ENCODE results near the gene TMC5. TPM values are rescaled to one million over a fixed set of nuclear protein-coding genes. Genes with fewer than 3 reads are reported as not detected.
"Not testable (repeated sequence)": the region's sequence is repeated elsewhere in the genome, so short reads cannot be mapped to it uniquely, and the experiment has no call there.

Gene TMC5
- 1.2 and 2.3 TPM in 2 replicates for total RNA-seq (2021)
- long read RNA-seq, partial matches to known transcripts = 2 of 3 reads
- long read RNA-seq, other reads (novel, unspliced or antisense) = 1 of 3 reads

- H3K4me3 Mint-ChIP-seq = no peak within 1 kb of the TSS; a peak in 1 of 5 replicates
- H3K4me2 ChIP-seq (ENCODE audit: insufficient read depth, insufficient read length, low read length) = no peak within 1 kb of the TSS
- H2AFZ ChIP-seq (ENCODE audit: low read length) = no peak within 1 kb of the TSS
Observed at GRCh38 chr16:19417640-19418039, at the start of gene TMC5. Gene TMC5 (plus strand): TSS chr16:19417883. CDS start chr16:19440039, 22,156 bp downstream.

GRCh38 chr16:19372541-19372940 is 45.1 kb upstream of the TMC5 start:
- not testable (repeated sequence) for H3K4me3 Mint-ChIP-seq; H3K9me3 Mint-ChIP-seq; H3T11ph ChIP-seq (ENCODE audit: low read length); H3K18ac ChIP-seq (ENCODE audit: insufficient read length, low read depth, low read length); DNase-seq; H3K56ac ChIP-seq (ENCODE audit: insufficient read length, low read depth, low read length); H3K9me3 ChIP-seq (ENCODE audit: control insufficient read depth, low read depth, low read length); H4K8ac ChIP-seq (replicated peaks; ENCODE audit: insufficient read length, low read depth, low read length); H3K4me1 ChIP-seq (ENCODE audit: insufficient read depth, low read length); H3K36me3 Mint-ChIP-seq (ENCODE audit: insufficient read depth in 1 of 3, low read depth in 3 of 3); H3K4ac ChIP-seq (ENCODE audit: low read depth, low read length); H3K4me1 Mint-ChIP-seq; H3K23ac ChIP-seq (ENCODE audit: insufficient read length, low read depth, low read length); H3K27ac ChIP-seq (ENCODE audit: insufficient read length, low read depth, low read length); H3K23me2 ChIP-seq (ENCODE audit: insufficient read length, low read depth, low read length, poor library complexity, severe bottlenecking); H3K79me2 ChIP-seq (ENCODE audit: insufficient read depth, low read length); H2AFZ ChIP-seq (ENCODE audit: low read length); H2BK20ac ChIP-seq (ENCODE audit: low read depth, low read length, poor library complexity, severe bottlenecking); H4K20me1 ChIP-seq (ENCODE audit: control insufficient read depth, insufficient read depth, insufficient read length); H3K14ac ChIP-seq (ENCODE audit: insufficient read depth, low read length); H2AK5ac ChIP-seq (ENCODE audit: insufficient read length, low read length); H3K9ac ChIP-seq (ENCODE audit: extremely low read depth, insufficient read length, low read length); H3K27me3 Mint-ChIP-seq (ENCODE audit: low read depth); H2BK5ac ChIP-seq (ENCODE audit: insufficient read length, low read length); H3K27me3 ChIP-seq (ENCODE audit: insufficient read depth, low read length); H3K27ac Mint-ChIP-seq; H4K91ac ChIP-seq (ENCODE audit: insufficient read length, low read depth, low read length); H2BK12ac ChIP-seq (ENCODE audit: insufficient read length, low read depth, low read length); H2BK120ac ChIP-seq (ENCODE audit: low read depth, low read length, poor library complexity, severe bottlenecking); H3K4me2 ChIP-seq (ENCODE audit: insufficient read depth, insufficient read length, low read length); H2BK15ac ChIP-seq (ENCODE audit: low read depth, low read length); H3K79me1 ChIP-seq (ENCODE audit: insufficient read depth, low read depth, low read length, poor library complexity, severe bottlenecking); H4K5ac ChIP-seq (ENCODE audit: insufficient read length, low read depth, low read length)
- WGBS (ENCODE audit: extremely low coverage, insufficient read length, low lambda C conversion rate) = no CpG with 5 or more reads among the region's 7 CpGs

More at GRCh38 chr16:19417640-19418039, at the start of gene TMC5:
- Histone ChIP-seq H3K9me3 (ENCODE audit: control insufficient read depth, low read depth, low read length) (no peaks in the 10 kb centered on the region), H3K9ac (ENCODE audit: extremely low read depth, insufficient read length, low read length) (no peak within 1 kb of the TSS), H3K23me2 (ENCODE audit: insufficient read length, low read depth, low read length, poor library complexity, severe bottlenecking) (no peaks in the 10 kb centered on the region), H3K23ac (ENCODE audit: insufficient read length, low read depth, low read length) (no peak within 1 kb of the TSS), H2BK120ac (ENCODE audit: low read depth, low read length, poor library complexity, severe bottlenecking) (no peak within 1 kb of the TSS), H4K20me1 (ENCODE audit: control insufficient read depth, insufficient read depth, insufficient read length) (no peaks in the 10 kb centered on the region), H4K5ac (ENCODE audit: insufficient read length, low read depth, low read length) (no peak within 1 kb of the TSS), H3K56ac (ENCODE audit: insufficient read length, low read depth, low read length) (no peak within 1 kb of the TSS), H3K79me2 (ENCODE audit: insufficient read depth, low read length) (no peaks in the 10 kb centered on the region), H3K27me3 (ENCODE audit: insufficient read depth, low read length) (no peaks in the 10 kb centered on the region), H4K91ac (ENCODE audit: insufficient read length, low read depth, low read length) (no peak within 1 kb of the TSS), H2BK12ac (ENCODE audit: insufficient read length, low read depth, low read length) (no peak within 1 kb of the TSS), H3K4me1 (ENCODE audit: insufficient read depth, low read length) (no peaks in the 10 kb centered on the region), H3K4ac (ENCODE audit: low read depth, low read length) (no peak within 1 kb of the TSS), H4K8ac (replicated peaks; ENCODE audit: insufficient read length, low read depth, low read length) (no peak within 1 kb of the TSS), H2BK20ac (ENCODE audit: low read depth, low read length, poor library complexity, severe bottlenecking) (no peak within 1 kb of the TSS), H2AK5ac (ENCODE audit: insufficient read length, low read length) (no peak within 1 kb of the TSS), H2BK5ac (ENCODE audit: insufficient read length, low read length) (no peak within 1 kb of the TSS), H3K18ac (ENCODE audit: insufficient read length, low read depth, low read length) (no peak within 1 kb of the TSS), H3K14ac (ENCODE audit: insufficient read depth, low read length) (no peak within 1 kb of the TSS), H3T11ph (ENCODE audit: low read length) (no peak within 1 kb of the TSS), H3K79me1 (ENCODE audit: insufficient read depth, low read depth, low read length, poor library complexity, severe bottlenecking) (no peaks in the 10 kb centered on the region), H3K27ac (ENCODE audit: insufficient read length, low read depth, low read length) (no peak within 1 kb of the TSS), H2BK15ac (ENCODE audit: low read depth, low read length) (no peak within 1 kb of the TSS)
- H3K36me3 Mint-ChIP-seq (ENCODE audit: insufficient read depth in 1 of 3, low read depth in 3 of 3) = peaks cover 0 to 10% (median 0%) of the 10 kb centered on the region in 3 experiments; a peak in 4 of 7 replicates
- peaks cover 3 to 7% of the 10 kb centered on the region in 2 experiments; a peak in 4 of 5 replicates for H3K9me3 Mint-ChIP-seq
- no peak for DNase-seq
- peaks cover 1% of the 10 kb centered on the region; the same call in 1 of the 2 replicates for H3K27me3 Mint-ChIP-seq (ENCODE audit: low read depth)
- H3K4me1 Mint-ChIP-seq = peaks cover 10% of the 10 kb centered on the region in 2 experiments; a peak in 3 of 4 replicates
- no CpG with 5 or more reads among the region's 12 CpGs for WGBS (ENCODE audit: extremely low coverage, insufficient read length, low lambda C conversion rate)
- no peak for TF ChIP-seq CTCF (conservative IDR thresholded peaks at IDR 0.05)
- no peak within 1 kb of the TSS; a peak in 2 of 7 replicates for H3K27ac Mint-ChIP-seq
